ENCODE results near the gene SOCS7. TPM values are rescaled to one million over a fixed set of nuclear protein-coding genes. Genes with fewer than 3 reads are reported as not detected.

SOCS7 gene
- total RNA-seq, 1 experiment from 2014 or later = 29.2 TPM

- no peak overlapping the region for H3K27ac Mint-ChIP-seq (ENCODE audit: unreplicated experiment)
- no peaks in the 10 kb centered on the region for H3K36me3 Mint-ChIP-seq (ENCODE audit: insufficient read depth, unreplicated experiment)
- no peak for TF ChIP-seq CTCF (IDR thresholded peaks at IDR 0.05; ENCODE audit: insufficient read depth in 1 of 2, low read depth in 1 of 2, low read length in 1 of 2, severe bottlenecking in 1 of 2, unreplicated experiment in 1 of 2)
- no peak overlapping the region for H3K4me3 Mint-ChIP-seq (ENCODE audit: unreplicated experiment)
- H3K27me3 ChIP-seq (replicated peaks; ENCODE audit: control insufficient read depth, insufficient read depth, low read length) = no peaks in the 10 kb centered on the region
- ChIA-PET CTCF (no interaction called here), POLR2A (no interaction called here)
- no peak overlapping the region for H3K4me3 ChIP-seq (ENCODE audit: low read depth, low read length)
- peaks cover 7% of the 10 kb centered on the region for H3K4me1 Mint-ChIP-seq (ENCODE audit: low read depth, unreplicated experiment)
- intact Hi-C loops (cut with micrococcal nuclease; ENCODE audit: unreplicated experiment) = no loop called here
- no peaks in the 10 kb centered on the region for H3K27me3 Mint-ChIP-seq (ENCODE audit: insufficient read depth, unreplicated experiment)
- H3K36me3 ChIP-seq (ENCODE audit: control insufficient read depth, insufficient read depth, low read length) = no peaks in the 10 kb centered on the region
- H3K9me3 Mint-ChIP-seq (ENCODE audit: unreplicated experiment) = no peaks in the 10 kb centered on the region
- DNase-seq = no peak
- no peaks in the 10 kb centered on the region for H3K4me1 ChIP-seq
- BruUV-seq (replicated peaks) = no TSS peak
- H3K9me3 ChIP-seq = no peaks in the 10 kb centered on the region
These were observed 79.2 kb downstream of the SOCS7 start for GRCh38 chr17:38430822-38431221.

GRCh38 chr17:38431346-38432145, 79.9 kb downstream of the SOCS7 start:
- intact Hi-C loops (cut with micrococcal nuclease; ENCODE audit: unreplicated experiment) = no loop called here
- no peaks in the 10 kb centered on the region for H3K4me1 ChIP-seq
- no peak overlapping the region for H3K4me3 ChIP-seq (ENCODE audit: low read depth, low read length)
- no peaks in the 10 kb centered on the region for H3K27me3 ChIP-seq (replicated peaks; ENCODE audit: control insufficient read depth, insufficient read depth, low read length)
- H3K36me3 ChIP-seq (ENCODE audit: control insufficient read depth, insufficient read depth, low read length) = no peaks in the 10 kb centered on the region
- H3K36me3 Mint-ChIP-seq (ENCODE audit: insufficient read depth, unreplicated experiment) = no peaks in the 10 kb centered on the region
- H3K27me3 Mint-ChIP-seq (ENCODE audit: insufficient read depth, unreplicated experiment) = no peaks in the 10 kb centered on the region
- H3K9me3 ChIP-seq = no peaks in the 10 kb centered on the region
- TF ChIP-seq CTCF (IDR thresholded peaks at IDR 0.05; ENCODE audit: insufficient read depth in 1 of 2, low read depth in 1 of 2, low read length in 1 of 2, severe bottlenecking in 1 of 2, unreplicated experiment in 1 of 2) = no peak
- H3K4me3 Mint-ChIP-seq (ENCODE audit: unreplicated experiment) = no peak overlapping the region
- H3K4me1 Mint-ChIP-seq (ENCODE audit: low read depth, unreplicated experiment) = peaks cover 7% of the 10 kb centered on the region
- BruUV-seq (replicated peaks) = no TSS peak
- no peaks in the 10 kb centered on the region for H3K9me3 Mint-ChIP-seq (ENCODE audit: unreplicated experiment)
- H3K27ac Mint-ChIP-seq (ENCODE audit: unreplicated experiment) = no peak overlapping the region
- ChIA-PET POLR2A (no interaction called here), CTCF (interaction anchor here (1.0 kb wide), 1 partner anchor 126 kb away, joined by 8 read pairs; no protein-coding TSS in a partner anchor)
- DNase-seq = no peak

- Mint-ChIP-seq H3K4me3 (ENCODE audit: unreplicated experiment) (no peak overlapping the region), H3K4me1 (ENCODE audit: low read depth, unreplicated experiment) (no peaks in the 10 kb centered on the region), H3K27ac (ENCODE audit: unreplicated experiment) (no peak overlapping the region), H3K27me3 (ENCODE audit: insufficient read depth, unreplicated experiment) (no peaks in the 10 kb centered on the region), H3K9me3 (ENCODE audit: unreplicated experiment) (no peaks in the 10 kb centered on the region), H3K36me3 (ENCODE audit: insufficient read depth, unreplicated experiment) (no peaks in the 10 kb centered on the region)
- Histone ChIP-seq H3K4me3 (ENCODE audit: low read depth, low read length) (no peak overlapping the region), H3K36me3 (ENCODE audit: control insufficient read depth, insufficient read depth, low read length) (no peaks in the 10 kb centered on the region), H3K9me3 (no peaks in the 10 kb centered on the region), H3K4me1 (no peaks in the 10 kb centered on the region), H3K27me3 (replicated peaks; ENCODE audit: control insufficient read depth, insufficient read depth, low read length) (no peaks in the 10 kb centered on the region)
- ChIA-PET CTCF (no interaction called here), POLR2A (no interaction called here)
- TF ChIP-seq CTCF (IDR thresholded peaks at IDR 0.05; ENCODE audit: insufficient read depth in 1 of 2, low read depth in 1 of 2, low read length in 1 of 2, severe bottlenecking in 1 of 2, unreplicated experiment in 1 of 2) = no peak
- DNase-seq = no peak
- no TSS peak for BruUV-seq (replicated peaks)
- intact Hi-C loops (cut with micrococcal nuclease; ENCODE audit: unreplicated experiment) = no loop called here
These were observed 82.6 kb downstream of the SOCS7 start for GRCh38 chr17:38434178-38434665.

Data from Caco-2 (cell line).